WTC11 (cell line): ENCODE measurements around the gene GSTO2.

Source experiments
- SP1 ChIP-seq: sonication (generic); formaldehyde crosslinking; conservative IDR thresholded peaks from 2 replicates; pipeline ENCODE4 v1.8.1; 2022; ENCODE audit warnings: missing genetic modification reagents
- TCF7 ChIP-seq: sonication (generic); formaldehyde crosslinking; IDR thresholded peaks from 2 replicates; pipeline ENCODE4 v1.8.0; 2022; ENCODE audit warnings: mild to moderate bottlenecking, low read depth, missing genetic modification reagents, moderate library complexity
- TEAD4 ChIP-seq: sonication (generic); formaldehyde crosslinking; IDR thresholded peaks from 2 replicates; pipeline ENCODE4 v1.8.0; 2022; ENCODE audit warnings: mild to moderate bottlenecking, missing genetic modification reagents
- TF ChIP-seq, protein P1 (sequence below): fragments of 250-450 bp; sonication (Bioruptor Pico); IDR thresholded peaks from 2 replicates; pipeline ENCODE4 v1.9.0; 2021; ENCODE audit warnings: mild to moderate bottlenecking, borderline replicate concordance
- TF ChIP-seq, protein P2 (sequence below): sonication (generic); formaldehyde crosslinking; IDR thresholded peaks from 2 replicates; pipeline ENCODE4 v1.8.1; 2022; ENCODE audit warnings: missing genetic modification reagents, borderline replicate concordance
- TF ChIP-seq, protein P3 (sequence below): sonication (generic); formaldehyde crosslinking; IDR thresholded peaks from 2 replicates; pipeline ENCODE4 v1.8.1; 2023; ENCODE audit warnings: mild to moderate bottlenecking, missing genetic modification reagents, moderate library complexity
- TF ChIP-seq, protein P4 (sequence below): fragments of 200-600 bp; IDR thresholded peaks from 2 replicates; pipeline ENCODE4 v1.8.0; 2022; ENCODE audit warnings: antibody characterized with exemption
- TF ChIP-seq, protein P5 (sequence below): sonication (generic); formaldehyde crosslinking; IDR thresholded peaks from 2 replicates; pipeline ENCODE4 v1.8.0; 2022; ENCODE audit warnings: missing genetic modification reagents
- TF ChIP-seq, protein P6 (sequence below): sonication (generic); formaldehyde crosslinking; IDR thresholded peaks from 2 replicates; pipeline ENCODE4 v1.8.1; 2023; ENCODE audit warnings: mild to moderate bottlenecking, missing genetic modification reagents

DNA sequence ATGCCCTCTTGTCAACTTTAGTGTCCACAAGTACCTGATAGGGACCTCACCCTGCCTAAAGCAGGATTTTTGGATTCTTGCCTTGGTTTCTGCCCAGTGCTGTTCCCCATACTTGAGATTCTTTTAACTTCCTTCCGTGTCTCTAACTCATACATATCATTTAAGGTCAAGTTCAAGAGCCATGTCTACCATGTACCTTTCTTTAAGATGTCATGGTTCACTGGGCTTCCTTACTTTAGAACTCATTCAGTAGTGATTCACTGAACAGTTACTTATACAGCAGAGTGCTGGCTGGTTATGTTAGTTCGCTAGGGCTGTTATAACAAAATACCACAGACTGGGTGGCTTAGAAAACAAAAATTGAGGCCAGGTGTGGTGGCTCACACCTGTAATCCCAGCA is 79.6 kb downstream of the GSTO2 start:
- TF ChIP-seq, protein P1, sequence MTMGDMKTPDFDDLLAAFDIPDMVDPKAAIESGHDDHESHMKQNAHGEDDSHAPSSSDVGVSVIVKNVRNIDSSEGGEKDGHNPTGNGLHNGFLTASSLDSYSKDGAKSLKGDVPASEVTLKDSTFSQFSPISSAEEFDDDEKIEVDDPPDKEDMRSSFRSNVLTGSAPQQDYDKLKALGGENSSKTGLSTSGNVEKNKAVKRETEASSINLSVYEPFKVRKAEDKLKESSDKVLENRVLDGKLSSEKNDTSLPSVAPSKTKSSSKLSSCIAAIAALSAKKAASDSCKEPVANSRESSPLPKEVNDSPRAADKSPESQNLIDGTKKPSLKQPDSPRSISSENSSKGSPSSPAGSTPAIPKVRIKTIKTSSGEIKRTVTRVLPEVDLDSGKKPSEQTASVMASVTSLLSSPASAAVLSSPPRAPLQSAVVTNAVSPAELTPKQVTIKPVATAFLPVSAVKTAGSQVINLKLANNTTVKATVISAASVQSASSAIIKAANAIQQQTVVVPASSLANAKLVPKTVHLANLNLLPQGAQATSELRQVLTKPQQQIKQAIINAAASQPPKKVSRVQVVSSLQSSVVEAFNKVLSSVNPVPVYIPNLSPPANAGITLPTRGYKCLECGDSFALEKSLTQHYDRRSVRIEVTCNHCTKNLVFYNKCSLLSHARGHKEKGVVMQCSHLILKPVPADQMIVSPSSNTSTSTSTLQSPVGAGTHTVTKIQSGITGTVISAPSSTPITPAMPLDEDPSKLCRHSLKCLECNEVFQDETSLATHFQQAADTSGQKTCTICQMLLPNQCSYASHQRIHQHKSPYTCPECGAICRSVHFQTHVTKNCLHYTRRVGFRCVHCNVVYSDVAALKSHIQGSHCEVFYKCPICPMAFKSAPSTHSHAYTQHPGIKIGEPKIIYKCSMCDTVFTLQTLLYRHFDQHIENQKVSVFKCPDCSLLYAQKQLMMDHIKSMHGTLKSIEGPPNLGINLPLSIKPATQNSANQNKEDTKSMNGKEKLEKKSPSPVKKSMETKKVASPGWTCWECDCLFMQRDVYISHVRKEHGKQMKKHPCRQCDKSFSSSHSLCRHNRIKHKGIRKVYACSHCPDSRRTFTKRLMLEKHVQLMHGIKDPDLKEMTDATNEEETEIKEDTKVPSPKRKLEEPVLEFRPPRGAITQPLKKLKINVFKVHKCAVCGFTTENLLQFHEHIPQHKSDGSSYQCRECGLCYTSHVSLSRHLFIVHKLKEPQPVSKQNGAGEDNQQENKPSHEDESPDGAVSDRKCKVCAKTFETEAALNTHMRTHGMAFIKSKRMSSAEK (CRISPR knock-in tag), result no peak
- TF ChIP-seq, protein P2, sequence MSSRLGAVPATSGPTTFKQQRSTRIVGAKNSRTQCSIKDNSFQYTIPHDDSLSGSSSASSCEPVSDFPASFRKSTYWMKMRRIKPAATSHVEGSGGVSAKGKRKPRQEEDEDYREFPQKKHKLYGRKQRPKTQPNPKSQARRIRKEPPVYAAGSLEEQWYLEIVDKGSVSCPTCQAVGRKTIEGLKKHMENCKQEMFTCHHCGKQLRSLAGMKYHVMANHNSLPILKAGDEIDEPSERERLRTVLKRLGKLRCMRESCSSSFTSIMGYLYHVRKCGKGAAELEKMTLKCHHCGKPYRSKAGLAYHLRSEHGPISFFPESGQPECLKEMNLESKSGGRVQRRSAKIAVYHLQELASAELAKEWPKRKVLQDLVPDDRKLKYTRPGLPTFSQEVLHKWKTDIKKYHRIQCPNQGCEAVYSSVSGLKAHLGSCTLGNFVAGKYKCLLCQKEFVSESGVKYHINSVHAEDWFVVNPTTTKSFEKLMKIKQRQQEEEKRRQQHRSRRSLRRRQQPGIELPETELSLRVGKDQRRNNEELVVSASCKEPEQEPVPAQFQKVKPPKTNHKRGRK (CRISPR knock-in tag), result no peak
- TF ChIP-seq TCF7 (CRISPR knock-in tag) (no peak), TEAD4 (CRISPR knock-in tag) (no peak), SP1 (CRISPR knock-in tag) (no peak)
- TF ChIP-seq, protein P3, sequence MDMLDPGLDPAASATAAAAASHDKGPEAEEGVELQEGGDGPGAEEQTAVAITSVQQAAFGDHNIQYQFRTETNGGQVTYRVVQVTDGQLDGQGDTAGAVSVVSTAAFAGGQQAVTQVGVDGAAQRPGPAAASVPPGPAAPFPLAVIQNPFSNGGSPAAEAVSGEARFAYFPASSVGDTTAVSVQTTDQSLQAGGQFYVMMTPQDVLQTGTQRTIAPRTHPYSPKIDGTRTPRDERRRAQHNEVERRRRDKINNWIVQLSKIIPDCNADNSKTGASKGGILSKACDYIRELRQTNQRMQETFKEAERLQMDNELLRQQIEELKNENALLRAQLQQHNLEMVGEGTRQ, result no peak
- TF ChIP-seq, protein P4, sequence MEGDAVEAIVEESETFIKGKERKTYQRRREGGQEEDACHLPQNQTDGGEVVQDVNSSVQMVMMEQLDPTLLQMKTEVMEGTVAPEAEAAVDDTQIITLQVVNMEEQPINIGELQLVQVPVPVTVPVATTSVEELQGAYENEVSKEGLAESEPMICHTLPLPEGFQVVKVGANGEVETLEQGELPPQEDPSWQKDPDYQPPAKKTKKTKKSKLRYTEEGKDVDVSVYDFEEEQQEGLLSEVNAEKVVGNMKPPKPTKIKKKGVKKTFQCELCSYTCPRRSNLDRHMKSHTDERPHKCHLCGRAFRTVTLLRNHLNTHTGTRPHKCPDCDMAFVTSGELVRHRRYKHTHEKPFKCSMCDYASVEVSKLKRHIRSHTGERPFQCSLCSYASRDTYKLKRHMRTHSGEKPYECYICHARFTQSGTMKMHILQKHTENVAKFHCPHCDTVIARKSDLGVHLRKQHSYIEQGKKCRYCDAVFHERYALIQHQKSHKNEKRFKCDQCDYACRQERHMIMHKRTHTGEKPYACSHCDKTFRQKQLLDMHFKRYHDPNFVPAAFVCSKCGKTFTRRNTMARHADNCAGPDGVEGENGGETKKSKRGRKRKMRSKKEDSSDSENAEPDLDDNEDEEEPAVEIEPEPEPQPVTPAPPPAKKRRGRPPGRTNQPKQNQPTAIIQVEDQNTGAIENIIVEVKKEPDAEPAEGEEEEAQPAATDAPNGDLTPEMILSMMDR, result no peak
- TF ChIP-seq, protein P5, sequence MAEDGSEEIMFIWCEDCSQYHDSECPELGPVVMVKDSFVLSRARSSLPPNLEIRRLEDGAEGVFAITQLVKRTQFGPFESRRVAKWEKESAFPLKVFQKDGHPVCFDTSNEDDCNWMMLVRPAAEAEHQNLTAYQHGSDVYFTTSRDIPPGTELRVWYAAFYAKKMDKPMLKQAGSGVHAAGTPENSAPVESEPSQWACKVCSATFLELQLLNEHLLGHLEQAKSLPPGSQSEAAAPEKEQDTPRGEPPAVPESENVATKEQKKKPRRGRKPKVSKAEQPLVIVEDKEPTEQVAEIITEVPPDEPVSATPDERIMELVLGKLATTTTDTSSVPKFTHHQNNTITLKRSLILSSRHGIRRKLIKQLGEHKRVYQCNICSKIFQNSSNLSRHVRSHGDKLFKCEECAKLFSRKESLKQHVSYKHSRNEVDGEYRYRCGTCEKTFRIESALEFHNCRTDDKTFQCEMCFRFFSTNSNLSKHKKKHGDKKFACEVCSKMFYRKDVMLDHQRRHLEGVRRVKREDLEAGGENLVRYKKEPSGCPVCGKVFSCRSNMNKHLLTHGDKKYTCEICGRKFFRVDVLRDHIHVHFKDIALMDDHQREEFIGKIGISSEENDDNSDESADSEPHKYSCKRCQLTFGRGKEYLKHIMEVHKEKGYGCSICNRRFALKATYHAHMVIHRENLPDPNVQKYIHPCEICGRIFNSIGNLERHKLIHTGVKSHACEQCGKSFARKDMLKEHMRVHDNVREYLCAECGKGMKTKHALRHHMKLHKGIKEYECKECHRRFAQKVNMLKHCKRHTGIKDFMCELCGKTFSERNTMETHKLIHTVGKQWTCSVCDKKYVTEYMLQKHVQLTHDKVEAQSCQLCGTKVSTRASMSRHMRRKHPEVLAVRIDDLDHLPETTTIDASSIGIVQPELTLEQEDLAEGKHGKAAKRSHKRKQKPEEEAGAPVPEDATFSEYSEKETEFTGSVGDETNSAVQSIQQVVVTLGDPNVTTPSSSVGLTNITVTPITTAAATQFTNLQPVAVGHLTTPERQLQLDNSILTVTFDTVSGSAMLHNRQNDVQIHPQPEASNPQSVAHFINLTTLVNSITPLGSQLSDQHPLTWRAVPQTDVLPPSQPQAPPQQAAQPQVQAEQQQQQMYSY (CRISPR knock-in tag), result no peak
- TF ChIP-seq, protein P6, sequence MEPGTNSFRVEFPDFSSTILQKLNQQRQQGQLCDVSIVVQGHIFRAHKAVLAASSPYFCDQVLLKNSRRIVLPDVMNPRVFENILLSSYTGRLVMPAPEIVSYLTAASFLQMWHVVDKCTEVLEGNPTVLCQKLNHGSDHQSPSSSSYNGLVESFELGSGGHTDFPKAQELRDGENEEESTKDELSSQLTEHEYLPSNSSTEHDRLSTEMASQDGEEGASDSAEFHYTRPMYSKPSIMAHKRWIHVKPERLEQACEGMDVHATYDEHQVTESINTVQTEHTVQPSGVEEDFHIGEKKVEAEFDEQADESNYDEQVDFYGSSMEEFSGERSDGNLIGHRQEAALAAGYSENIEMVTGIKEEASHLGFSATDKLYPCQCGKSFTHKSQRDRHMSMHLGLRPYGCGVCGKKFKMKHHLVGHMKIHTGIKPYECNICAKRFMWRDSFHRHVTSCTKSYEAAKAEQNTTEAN, result no peak
